Tongue (tissue), 2 donors: ENCODE data around the gene BAIAP2. TPM values are rescaled to one million over a fixed set of nuclear protein-coding genes. Genes with fewer than 3 reads are reported as not detected.

ENCODE experiments used
- DNase-seq: peaks from one replicate; pipeline ENCODE4 v3.0.0-alpha.2; 2015
- total RNA-seq: library from RNA; depleted of rRNA; stranded (reverse); fragments of >200 nt; gene quantifications from one replicate; pipeline ENCODE4 v1.2.3, GENCODE V29; 2014

The BAIAP2 gene
- total RNA-seq, 1 donor from 2014 or later, result 73.9 TPM

- peak; percentile 81 for DNase-seq
Measured at GRCh38 chr17:81090361-81091136, 55.6 kb downstream of the BAIAP2 start.

- DNase-seq, result peak; percentile 60
Measured at GRCh38 chr17:81091154-81091553, 56.2 kb downstream of the BAIAP2 start.

GRCh38 chr17:81091774-81092517, 57.0 kb downstream of the BAIAP2 start:
- DNase-seq, result no peak

DNA sequence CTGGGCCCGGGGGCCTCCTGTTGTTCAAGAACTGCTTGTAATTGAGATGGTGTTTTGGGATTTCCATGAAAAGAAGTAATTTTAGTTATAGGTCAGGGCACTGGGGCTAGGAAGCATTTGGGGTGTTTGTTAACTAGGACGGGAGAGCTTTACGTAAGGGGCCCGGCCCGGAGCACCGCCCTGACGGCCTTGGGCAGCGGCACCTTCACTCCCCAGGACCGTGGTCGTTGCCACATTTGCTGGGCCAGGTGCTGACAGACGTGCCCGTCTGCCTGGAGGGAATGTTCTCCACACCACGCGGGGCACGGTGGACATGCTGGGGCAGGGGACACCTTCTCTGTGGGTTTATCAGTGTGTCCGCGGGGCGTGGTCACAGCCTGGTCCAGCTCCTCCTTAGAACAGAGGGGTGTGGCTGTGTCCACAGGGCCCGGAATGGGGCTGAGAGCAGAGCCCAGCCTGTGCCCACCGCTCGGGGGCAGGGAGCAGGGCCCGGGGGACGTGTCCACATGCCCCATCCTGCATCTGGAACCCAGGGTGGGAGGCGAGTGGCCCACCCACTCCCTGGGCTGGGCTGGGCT, 57.7 kb downstream of the BAIAP2 start:
- DNase-seq, result no peak

DNA sequence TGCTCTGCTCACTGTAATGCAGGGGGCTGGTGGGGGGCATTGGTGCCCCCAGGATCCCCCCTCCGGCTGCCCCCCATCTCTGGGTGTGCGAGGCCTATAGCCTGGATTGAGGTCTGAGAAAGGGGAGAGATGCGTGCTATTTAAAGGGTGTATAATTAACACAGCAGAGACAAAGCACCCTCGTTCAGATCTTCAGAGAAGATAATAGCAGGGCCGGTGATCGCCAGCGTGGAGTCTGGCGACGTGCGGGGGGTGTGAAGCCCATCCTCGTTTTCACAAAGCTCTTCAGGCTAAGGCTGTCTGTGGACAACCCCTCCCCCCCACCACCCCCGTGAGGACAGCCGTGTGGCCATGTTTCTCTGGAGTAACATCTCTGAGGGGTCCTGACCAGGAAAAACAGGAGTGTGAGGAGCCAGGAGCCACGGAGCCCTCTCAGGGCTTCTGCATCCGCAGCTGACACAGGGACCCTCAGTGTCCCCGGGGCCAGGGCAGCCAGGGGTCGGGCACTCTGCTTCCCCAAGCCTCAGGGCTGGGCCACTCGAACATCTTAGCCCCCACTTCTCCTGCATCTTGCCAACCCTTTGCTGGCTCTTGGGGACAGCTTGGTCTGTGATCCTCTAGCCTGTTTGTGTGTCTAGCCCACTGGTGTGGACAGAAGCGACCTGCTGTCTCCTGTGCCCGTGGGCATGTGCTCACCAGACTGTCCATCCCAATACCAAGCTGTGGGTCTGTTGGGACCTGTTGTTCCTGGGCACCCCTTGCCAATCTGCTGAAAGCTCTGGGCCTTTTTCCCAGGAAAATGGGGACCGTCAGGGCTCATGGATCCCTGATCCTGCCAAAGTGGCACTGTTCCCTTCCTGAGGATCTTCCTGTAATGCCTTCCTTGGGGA, 58.9 kb downstream of the BAIAP2 start:
- DNase-seq, result no peak

DNA sequence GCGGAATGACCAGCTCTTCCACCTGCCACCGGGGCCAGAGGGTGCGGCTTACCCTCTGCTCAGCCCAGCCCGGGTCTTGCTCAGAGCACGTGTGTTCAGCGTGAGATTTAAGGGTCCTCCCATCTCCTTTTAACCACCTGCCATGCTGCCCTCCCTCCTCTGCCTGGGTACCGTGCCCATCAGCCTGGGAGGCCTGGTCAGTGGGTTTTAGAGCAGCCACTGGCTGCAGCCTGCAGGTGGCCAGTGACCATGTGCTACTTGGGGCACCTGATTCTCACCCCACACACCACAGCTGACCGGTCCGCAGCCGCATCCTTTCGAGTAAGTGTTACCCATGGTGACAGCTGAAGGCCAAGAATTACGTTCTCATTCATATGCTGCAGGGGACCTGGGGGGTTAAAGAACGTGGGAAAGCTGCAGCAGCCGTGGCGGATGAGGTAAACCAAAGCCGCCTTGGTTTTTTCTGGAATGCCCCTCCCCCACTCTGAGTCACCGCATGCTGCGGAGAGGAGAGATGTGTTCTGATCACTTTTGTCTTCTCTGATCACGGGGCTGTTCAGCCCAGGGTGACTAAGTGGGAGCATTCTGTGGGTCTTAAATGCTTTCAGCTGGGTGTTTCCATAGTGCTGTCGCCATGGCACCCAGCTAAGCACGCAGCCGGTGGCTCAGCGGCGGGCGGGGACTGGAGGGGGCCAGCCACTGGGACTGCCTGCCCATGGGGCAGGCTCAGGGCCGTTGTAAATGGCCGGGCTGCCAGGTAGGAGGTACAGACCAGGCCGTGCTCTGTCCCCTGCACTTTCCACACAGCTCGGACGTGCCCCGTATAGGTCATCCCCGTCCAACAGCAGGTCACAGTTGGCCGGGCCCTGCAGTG, 59.8 kb downstream of the BAIAP2 start:
- DNase-seq, result peak; percentile 93

GRCh38 chr17:81095383-81095762, 60.4 kb downstream of the BAIAP2 start:
- DNase-seq, result peak; percentile 63

DNA sequence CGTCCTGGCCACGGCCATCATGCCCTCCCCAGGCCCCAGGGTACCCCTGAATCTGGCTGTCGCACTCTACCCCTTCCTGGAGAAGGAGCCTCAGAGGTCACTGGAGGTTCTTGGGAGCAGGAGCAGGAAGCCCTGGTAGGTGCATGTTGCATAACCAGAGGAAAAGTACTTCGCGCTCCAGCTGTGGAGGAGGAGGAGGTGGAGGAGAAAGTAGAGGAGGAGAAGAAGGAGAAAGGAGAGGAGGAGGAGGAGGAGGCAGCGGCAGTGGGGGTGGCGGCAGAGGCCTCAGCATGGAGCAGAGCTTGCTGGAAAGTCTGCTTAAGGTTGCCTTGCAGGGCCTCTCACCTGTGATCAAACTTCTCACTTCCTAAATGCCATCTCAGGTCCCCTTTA, 61.8 kb downstream of the BAIAP2 start:
- no peak for DNase-seq

- peak; percentile 92 for DNase-seq
Measured at GRCh38 chr17:81097134-81097942, 62.4 kb downstream of the BAIAP2 start.

DNA sequence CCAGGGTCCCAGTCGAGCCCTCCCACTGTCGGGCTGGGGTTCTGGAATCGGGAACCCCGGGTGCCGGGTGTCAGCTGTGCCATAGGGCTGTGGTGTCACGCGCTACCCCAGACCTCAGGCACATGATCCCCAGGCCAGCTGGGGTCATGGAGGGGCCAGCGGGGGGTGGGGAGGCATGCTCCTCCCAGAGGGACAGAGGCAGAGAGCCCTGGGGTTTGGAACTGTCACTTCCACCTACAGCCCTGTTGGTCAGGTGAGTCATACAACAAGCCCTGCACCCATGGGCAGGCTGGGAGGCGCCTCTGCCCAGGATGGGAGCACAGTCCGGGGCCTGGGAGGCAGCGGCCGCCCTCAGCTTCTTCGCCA, 63.0 kb downstream of the BAIAP2 start:
- no peak for DNase-seq

DNA sequence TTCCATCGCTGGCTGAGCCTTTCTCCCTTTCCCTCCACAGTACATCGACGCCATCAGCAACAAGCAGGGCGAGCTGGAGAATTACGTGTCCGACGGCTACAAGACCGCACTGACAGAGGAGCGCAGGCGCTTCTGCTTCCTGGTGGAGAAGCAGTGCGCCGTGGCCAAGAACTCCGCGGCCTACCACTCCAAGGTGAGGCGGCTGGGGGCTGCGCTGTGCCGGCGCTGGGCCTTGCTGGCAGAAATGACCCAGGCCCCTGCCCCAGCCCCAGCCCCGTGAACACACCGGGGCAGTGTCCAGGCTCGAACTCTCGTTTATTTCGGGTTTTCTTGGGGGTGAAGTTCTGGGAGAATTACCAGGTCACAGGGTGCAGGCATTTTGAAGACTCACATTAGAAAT, 64.9 kb downstream of the BAIAP2 start:
- DNase-seq, result no peak

DNA sequence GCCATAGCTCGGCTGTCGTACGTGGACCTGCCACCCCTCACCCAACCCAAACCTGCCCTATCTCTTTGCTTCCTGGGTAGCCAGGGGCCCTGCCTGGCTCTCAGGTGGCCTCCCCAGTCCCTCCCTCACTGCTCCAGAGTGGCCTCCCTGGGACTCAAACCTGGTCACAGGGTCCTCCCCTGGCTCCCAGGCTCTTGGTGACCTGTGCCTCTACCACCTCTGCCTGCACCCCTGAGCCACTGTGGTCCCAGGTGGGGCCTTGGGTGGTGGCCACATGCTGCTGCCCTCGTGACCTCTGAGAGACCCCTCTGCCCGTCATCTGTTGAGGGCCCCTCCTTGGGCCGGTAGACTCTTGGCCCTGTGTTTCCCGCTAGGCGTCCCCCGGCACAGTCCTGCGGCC, 65.7 kb downstream of the BAIAP2 start:
- no peak for DNase-seq

- DNase-seq, result peak; percentile 85
Measured at GRCh38 chr17:81101614-81102306, 66.8 kb downstream of the BAIAP2 start.

- no peak for DNase-seq
Measured at GRCh38 chr17:81102352-81102751, 67.4 kb downstream of the BAIAP2 start.

DNA sequence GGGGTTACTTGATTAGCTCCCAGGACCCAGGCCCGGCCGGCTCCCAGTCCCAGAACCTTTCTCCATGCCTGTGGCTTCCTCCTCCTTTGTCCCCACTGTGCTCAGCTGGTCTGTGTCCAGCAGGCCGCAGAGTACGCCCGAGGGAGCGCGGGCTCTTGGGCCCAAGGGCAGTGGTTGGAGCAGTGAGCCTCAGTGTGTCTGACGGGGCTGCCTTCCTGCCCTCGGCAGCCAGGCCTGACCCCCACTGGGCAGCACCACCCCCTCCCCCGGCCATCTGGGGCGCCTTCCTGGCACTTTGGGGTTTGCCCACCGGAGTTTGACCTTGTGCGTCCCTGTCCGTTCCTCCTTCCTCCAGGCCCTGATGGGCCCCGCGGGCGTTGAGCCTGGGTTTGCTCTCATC, 67.9 kb downstream of the BAIAP2 start:
- no peak for DNase-seq

- DNase-seq, result no peak
Measured at GRCh38 chr17:81103379-81103778, 68.4 kb downstream of the BAIAP2 start.

GRCh38 chr17:81106716-81107115, 71.8 kb downstream of the BAIAP2 start:
- DNase-seq, result no peak

GRCh38 chr17:81108220-81108619, 73.3 kb downstream of the BAIAP2 start:
- no peak for DNase-seq

- no peak for DNase-seq
Measured at GRCh38 chr17:81109957-81110356, 75.0 kb downstream of the BAIAP2 start.

- no peak for DNase-seq
Measured at GRCh38 chr17:81110488-81111040, 75.6 kb downstream of the BAIAP2 start.
